GM18505 (cell line): ENCODE measurements around the gene MOB1B.

ENCODE experiments used
- ATAC-seq: cut with Tn5 transposase; IDR thresholded peaks from one replicate; pipeline ENCODE4 v1.9.1; 2021; ENCODE audit not compliant: unreplicated experiment
- POLR2A ChIP-seq: IDR thresholded peaks from 4 replicates; pipeline ENCODE4 v1.6.1; 2011; ENCODE audit warnings: borderline replicate concordance; ENCODE audit not compliant: insufficient read depth, insufficient read length; ENCODE audit errors: extremely low read depth

MOB1B gene

DNA sequence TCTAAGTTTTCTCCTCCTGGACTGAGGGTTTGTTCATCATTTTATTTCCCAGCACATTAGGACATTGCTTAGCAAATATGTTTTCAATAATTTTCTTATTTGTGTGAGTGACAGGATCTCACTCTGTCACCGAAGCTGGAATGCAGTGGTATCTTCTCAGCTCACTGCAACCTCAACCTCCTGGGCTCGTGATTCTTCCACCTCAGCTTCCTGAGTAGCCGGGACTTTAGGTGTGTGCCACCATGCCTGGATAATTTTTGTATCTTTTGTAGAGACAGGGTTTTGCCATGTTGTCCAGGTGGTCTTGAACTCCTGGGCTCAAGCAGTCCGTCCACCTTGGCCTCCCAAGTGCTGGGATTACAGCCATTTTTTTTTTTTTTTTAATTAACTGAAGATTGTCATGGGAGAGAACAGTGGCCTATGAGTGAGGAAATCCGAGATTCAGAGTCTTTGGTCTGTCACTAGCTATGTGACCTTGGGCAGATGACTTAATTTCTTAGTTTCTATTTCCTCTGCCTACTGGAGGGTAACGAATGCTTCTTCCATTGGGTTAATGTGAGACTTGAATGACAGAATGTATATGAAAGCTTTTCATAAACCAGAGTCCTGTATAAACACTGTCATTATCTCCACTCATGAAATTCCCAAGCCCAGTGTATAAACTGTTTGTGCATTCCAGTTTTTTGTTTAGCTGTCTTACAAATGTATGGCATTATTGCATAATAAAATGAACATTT lies 23.9 kb downstream of the MOB1B start:
- ATAC-seq, result peak; percentile 86
- TF ChIP-seq POLR2A, result no peak

DNA sequence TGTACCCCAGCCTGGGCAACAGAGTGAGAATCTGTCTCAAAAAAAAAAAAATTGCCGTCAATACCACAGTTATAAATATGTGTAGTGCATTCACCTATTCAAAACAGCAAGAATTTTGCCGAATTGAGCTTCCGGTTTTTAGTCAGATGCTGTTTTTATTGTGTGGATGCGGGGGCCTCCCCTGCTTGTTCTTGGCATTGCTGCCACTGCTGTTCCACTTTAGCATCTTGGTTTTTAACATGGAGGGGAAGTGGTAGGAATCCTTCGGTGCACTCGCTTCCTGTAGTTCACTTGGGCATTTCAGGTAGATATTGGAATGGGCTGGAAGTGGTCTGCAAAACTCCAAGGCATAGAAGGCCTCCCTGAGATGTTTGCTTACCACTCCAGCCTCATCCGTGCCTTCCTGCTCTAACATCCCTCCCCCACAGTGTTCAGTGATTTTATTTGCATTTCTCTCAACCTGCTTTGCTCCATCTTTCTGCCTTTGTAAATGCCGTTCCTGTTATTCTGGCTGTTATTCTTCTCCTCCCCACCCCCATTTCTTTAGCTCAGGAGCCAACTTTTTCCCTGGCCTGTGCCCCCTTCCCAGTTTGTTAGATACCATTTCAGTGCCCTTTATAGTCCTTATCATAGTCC lies 25.5 kb downstream of the MOB1B start:
- peak; percentile 36 for ATAC-seq
- TF ChIP-seq POLR2A, result no peak

DNA sequence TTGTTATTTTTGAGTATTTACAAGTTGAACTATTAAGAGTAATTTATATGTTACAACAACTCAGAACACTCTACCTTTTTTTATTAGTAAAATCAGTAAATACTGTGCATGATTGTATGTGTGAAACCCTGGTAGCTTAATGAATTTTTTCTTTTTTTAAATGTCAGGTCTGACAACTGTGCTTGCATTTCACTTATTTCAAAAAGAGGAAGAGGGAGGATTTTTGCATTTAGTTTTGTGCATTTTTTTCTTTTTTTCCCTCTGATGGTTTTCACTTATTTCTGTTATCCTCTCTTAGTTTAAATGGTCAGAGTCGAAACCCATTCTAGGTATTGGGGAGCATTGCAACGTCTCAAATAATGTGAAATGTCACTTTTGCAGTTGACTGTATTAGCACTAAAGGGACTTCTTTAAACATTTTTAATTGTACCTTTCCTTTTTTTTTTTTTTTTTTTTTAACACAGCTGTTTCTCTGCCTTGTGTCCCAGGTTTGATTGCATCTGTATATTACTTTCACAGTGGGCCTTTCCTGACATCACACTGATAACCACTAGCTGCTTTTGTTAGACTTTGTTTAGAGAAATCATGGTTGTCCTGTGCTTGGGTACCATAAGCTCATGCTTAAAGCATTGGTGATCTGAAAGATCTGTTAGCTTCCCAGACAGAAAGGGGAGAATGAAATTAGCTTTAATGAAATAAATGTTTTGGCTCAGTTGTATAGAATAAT lies 28.5 kb downstream of the MOB1B start:
- ATAC-seq, result no peak
- TF ChIP-seq POLR2A, result no peak

GRCh38 chr4:70931347-70931746 lies 29.2 kb downstream of the MOB1B start:
- ATAC-seq, result no peak
- no peak for TF ChIP-seq POLR2A

- ATAC-seq, result no peak
- no peak for TF ChIP-seq POLR2A
These were observed 30.8 kb downstream of the MOB1B start for GRCh38 chr4:70932984-70933383.

- no peak for ATAC-seq
- no peak for TF ChIP-seq POLR2A
These were observed 33.0 kb downstream of the MOB1B start for GRCh38 chr4:70935038-70935695.

DNA sequence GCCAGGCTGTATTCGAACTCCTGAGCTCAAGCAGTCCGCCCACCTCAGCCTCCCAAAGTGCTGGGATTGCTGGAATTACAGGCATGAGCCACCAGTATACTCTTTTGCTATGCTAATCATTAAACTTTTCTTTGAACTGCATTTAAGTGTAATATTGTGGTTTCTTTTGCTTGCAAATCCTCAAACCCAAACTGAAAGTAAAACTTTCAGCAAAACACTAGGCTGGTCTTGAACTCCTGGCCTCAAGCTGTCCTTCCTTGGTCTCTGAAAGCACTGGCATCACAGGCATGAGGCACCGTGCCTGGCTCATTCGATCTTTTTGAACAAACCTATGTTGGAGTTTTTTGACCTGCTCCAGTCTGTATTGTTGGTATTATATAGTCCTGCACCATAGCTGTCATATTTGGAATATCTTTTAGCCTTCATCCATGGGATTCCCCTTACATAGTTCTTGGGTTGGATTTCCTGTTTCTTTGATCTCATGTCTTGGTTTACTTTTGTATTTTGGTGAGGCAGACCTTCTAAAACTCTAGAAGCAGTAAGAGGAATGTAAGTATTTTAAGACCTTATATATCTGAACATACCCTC lies 34.1 kb downstream of the MOB1B start:
- no peak for TF ChIP-seq POLR2A
- no peak for ATAC-seq

GRCh38 chr4:70938086-70938485 lies 35.9 kb downstream of the MOB1B start:
- no peak for TF ChIP-seq POLR2A
- ATAC-seq, result no peak

GRCh38 chr4:70940134-70940533 lies 38.0 kb downstream of the MOB1B start:
- ATAC-seq, result no peak
- no peak for TF ChIP-seq POLR2A

- ATAC-seq, result peak; percentile 71
- TF ChIP-seq POLR2A, result no peak
These were observed 40.9 kb downstream of the MOB1B start for GRCh38 chr4:70943114-70943513.

- peak; percentile 53 for ATAC-seq
These were observed 42.9 kb downstream of the MOB1B start for GRCh38 chr4:70945046-70945445.

DNA sequence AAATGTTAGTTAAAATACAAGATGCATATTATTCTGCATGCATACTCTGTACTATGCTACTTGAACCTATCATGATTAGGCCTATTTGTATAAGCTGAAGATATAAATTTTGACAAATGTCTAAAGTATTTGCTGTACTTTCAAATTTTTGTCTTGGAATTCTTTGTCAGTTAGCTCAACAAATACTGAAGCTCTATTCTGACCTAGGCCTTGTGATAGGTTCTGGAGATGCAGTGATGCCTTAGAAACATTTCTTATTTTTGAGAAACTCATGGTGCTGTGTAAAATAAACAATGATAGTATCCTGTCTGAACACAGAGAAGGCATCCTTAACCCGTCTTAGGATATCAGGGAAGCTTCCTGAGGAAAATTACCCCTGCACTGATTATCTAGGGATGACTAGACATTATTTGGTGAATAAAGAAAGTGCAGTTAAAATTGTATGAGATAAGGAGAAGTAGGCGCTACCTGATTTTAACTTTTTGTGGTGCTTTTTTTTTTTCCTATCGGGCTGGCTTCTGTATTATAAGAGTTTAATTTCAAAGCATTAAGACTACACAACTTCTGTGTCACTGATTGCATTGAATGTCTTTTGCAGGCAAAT lies 43.4 kb downstream of the MOB1B start:
- TF ChIP-seq POLR2A, result no peak

More at GRCh38 chr4:70945046-70945445, 42.9 kb downstream of the MOB1B start:
- TF ChIP-seq POLR2A, result no peak

More for the DNA sequence above, 43.4 kb downstream of the MOB1B start:
- ATAC-seq, result no peak
